Heart left ventricle (tissue), 13 donors: Measurements from ENCODE around the gene OPN1SW.

Experiments used
- POLR2A ChIP-seq, 2 donors: fragments of 450-650 bp; IDR thresholded peaks; one replicate each; pipeline ENCODE4 v1.6.1; 2017; ENCODE audit warnings: antibody characterized with exemption in 2 of 2, mild to moderate bottlenecking in 2 of 2, moderate library complexity in 2 of 2
- TF ChIP-seq, protein P1 (sequence below), 12 donors: fragments of 200-600 bp; sonication (generic) in 4 of 12; IDR thresholded peaks; one replicate each; pipeline versions ENCODE4 v1.5.0 to v1.8.0; 2018 to 2022; ENCODE audit warnings: antibody characterized with exemption in 12 of 12, mild to moderate bottlenecking in 5 of 12
- donor health status: ischemic (EF 13 %, LVEDD 7.1; RV severe dilation, severe dysfunction).
- donor health status: DM: no; HTN: yes; CAD: no.
- donor health status: DM: no; HTN: no; CAD: no.
- donor health status: ischemic (EF 25% LVEDD 6.9; RV normal size, moderate dysfunction).
- donor health status: ischemic (EF 25% LVEDD 5.7; RV mildly dilated, moderate dysfunction).
- donor health status: ischemic (EF 35%, LVEDD 5.7; RV mildly dilated, moderate dysfunction).
- donor health status: nonischemic (EF 11% LVEDD 7.7; RV severe dilation, severe dysfunction).
- donor health status: DM: yes; HTN: yes; CAD: no.
- donor health status: PGD.
- donor health status: ischemic (EF 29% LVEDD 5.4; RV normal size, mild dysfunction).
- donor health status: nonischemic (EF 23%, LVEDD 6.1; RV moderate dilation, normal function).

DNA sequence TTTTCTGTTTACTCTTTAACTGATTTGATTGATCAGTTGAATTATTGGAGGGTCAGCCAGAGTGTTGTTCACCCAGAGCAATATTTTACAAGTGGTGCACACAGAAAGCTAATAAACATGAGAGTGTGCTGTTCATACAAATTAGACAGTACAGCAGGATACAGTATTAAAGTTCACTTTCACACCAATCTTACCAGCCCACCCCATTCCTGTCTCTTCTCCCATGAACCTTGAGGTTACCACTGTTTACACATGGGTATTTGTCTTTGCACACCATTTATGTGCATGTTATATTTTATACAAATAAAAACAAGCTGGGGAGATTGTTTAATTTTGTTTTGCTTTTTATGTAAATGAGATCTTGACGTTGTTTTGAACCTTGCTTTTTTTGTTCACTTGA lies 29.9 kb downstream of the OPN1SW start:
- TF ChIP-seq, protein P1, sequence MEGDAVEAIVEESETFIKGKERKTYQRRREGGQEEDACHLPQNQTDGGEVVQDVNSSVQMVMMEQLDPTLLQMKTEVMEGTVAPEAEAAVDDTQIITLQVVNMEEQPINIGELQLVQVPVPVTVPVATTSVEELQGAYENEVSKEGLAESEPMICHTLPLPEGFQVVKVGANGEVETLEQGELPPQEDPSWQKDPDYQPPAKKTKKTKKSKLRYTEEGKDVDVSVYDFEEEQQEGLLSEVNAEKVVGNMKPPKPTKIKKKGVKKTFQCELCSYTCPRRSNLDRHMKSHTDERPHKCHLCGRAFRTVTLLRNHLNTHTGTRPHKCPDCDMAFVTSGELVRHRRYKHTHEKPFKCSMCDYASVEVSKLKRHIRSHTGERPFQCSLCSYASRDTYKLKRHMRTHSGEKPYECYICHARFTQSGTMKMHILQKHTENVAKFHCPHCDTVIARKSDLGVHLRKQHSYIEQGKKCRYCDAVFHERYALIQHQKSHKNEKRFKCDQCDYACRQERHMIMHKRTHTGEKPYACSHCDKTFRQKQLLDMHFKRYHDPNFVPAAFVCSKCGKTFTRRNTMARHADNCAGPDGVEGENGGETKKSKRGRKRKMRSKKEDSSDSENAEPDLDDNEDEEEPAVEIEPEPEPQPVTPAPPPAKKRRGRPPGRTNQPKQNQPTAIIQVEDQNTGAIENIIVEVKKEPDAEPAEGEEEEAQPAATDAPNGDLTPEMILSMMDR (IDR thresholded peaks at IDR 0.05), result no peak
- TF ChIP-seq POLR2A (IDR thresholded peaks at IDR 0.05), result no peak
